Liver (tissue), 9 donors: ENCODE measurements around the gene PI4K2A. TPM values are rescaled to one million over a fixed set of nuclear protein-coding genes. Genes with fewer than 3 reads are reported as not detected.

Source experiments
- DNase-seq: peaks from one replicate; pipeline ENCODE4 v3.0.0-alpha.2; 2017; ENCODE audit warnings: low spot score
- H3K27ac ChIP-seq, 2 donors: one replicate each; pipeline ENCODE4 v1.7.0; 2013; ENCODE audit warnings: inconsistent platforms in 2 of 2, low read length in 2 of 2, control low read depth in 1 of 2, low read depth in 1 of 2, mild to moderate bottlenecking in 1 of 2
- H3K27me3 ChIP-seq, 4 donors: one replicate each; pipeline versions ENCODE4 v1.6.1 to v1.7.0; 2013; ENCODE audit warnings: low read length in 3 of 4, inconsistent platforms in 1 of 4, mild to moderate bottlenecking in 1 of 4, moderate library complexity in 1 of 4; ENCODE audit not compliant: control insufficient read depth in 4 of 4, insufficient read depth in 4 of 4
- H3K36me3 ChIP-seq, 4 donors: one replicate each; pipeline versions ENCODE4 v1.6.1 to v1.7.0; 2013; ENCODE audit warnings: low read length in 3 of 4, mild to moderate bottlenecking in 3 of 4, low read depth in 1 of 4, moderate library complexity in 1 of 4; ENCODE audit not compliant: control insufficient read depth in 4 of 4, insufficient read depth in 3 of 4
- H3K4me1 ChIP-seq, 4 donors: one replicate each; pipeline versions ENCODE4 v1.6.1 to v1.7.0; 2013; ENCODE audit warnings: low read length in 3 of 4, mild to moderate bottlenecking in 3 of 4, moderate library complexity in 1 of 4; ENCODE audit not compliant: control insufficient read depth in 4 of 4, insufficient read depth in 4 of 4
- H3K4me3 ChIP-seq, 3 donors: one replicate each; pipeline versions ENCODE4 v1.6.1 to v1.7.0; 2013; ENCODE audit warnings: low read length in 3 of 3, control low read depth in 1 of 3, low read depth in 1 of 3, mild to moderate bottlenecking in 1 of 3
- H3K9ac ChIP-seq, 2 donors: one replicate each; pipeline ENCODE4 v1.7.0; 2013; ENCODE audit warnings: low read length in 2 of 2, mild to moderate bottlenecking in 2 of 2, moderate library complexity in 2 of 2, control low read depth in 1 of 2, low read depth in 1 of 2
- H3K9me3 ChIP-seq, 4 donors: one replicate each; pipeline versions ENCODE4 v1.6.1 to v1.7.0; 2013; ENCODE audit warnings: low read length in 3 of 4; ENCODE audit not compliant: control insufficient read depth in 4 of 4
- ATF3 ChIP-seq: IDR thresholded peaks from 2 replicates; pipeline ENCODE4 v1.6.1; 2016; ENCODE audit warnings: antibody characterized with exemption
- CTCF ChIP-seq: fragments of 150-350 bp; IDR thresholded peaks from 2 replicates; pipeline ENCODE4 v1.5.1; 2017; ENCODE audit warnings: improper control_type of control experiment, low read depth, low read length; ENCODE audit not compliant: missing input control
- EGR1 ChIP-seq, 2 donors: IDR thresholded peaks; 2 replicates each; pipeline ENCODE4 v1.6.1; 2016 to 2018; ENCODE audit warnings: antibody characterized with exemption in 2 of 2, low read depth in 2 of 2
- FOXA1 ChIP-seq: IDR thresholded peaks from 2 replicates; pipeline ENCODE4 v1.6.1; 2016; ENCODE audit warnings: antibody characterized with exemption
- FOXA2 ChIP-seq: IDR thresholded peaks from 2 replicates; pipeline ENCODE4 v1.6.1; 2016; ENCODE audit warnings: antibody characterized with exemption
- GABPA ChIP-seq, 2 donors: IDR thresholded peaks in 1 of 2; conservative IDR thresholded peaks in 1 of 2; 2 replicates each; pipeline ENCODE4 v1.6.1; 2016; ENCODE audit warnings: antibody characterized with exemption in 2 of 2, mild to moderate bottlenecking in 1 of 2, moderate library complexity in 1 of 2
- HNF4A ChIP-seq, 2 donors: conservative IDR thresholded peaks; 2 replicates each; pipeline ENCODE4 v1.6.1; 2016; ENCODE audit warnings: antibody characterized with exemption in 2 of 2, mild to moderate bottlenecking in 2 of 2
- HNF4G ChIP-seq: IDR thresholded peaks from 2 replicates; pipeline ENCODE4 v1.6.1; 2016; ENCODE audit warnings: antibody characterized with exemption
- JUND ChIP-seq, 2 donors: IDR thresholded peaks; 2 replicates each; pipeline ENCODE4 v1.6.1; 2016; ENCODE audit warnings: antibody characterized with exemption in 2 of 2
- MAX ChIP-seq: IDR thresholded peaks from 2 replicates; pipeline ENCODE4 v1.6.1; 2016; ENCODE audit warnings: antibody characterized with exemption
- NR2F2 ChIP-seq: IDR thresholded peaks from 2 replicates; pipeline ENCODE4 v1.6.1; 2016; ENCODE audit warnings: antibody characterized with exemption
- RAD21 ChIP-seq, 2 donors: IDR thresholded peaks; 2 replicates each; pipeline ENCODE4 v1.6.1; 2016; ENCODE audit warnings: antibody characterized with exemption in 2 of 2, mild to moderate bottlenecking in 2 of 2
- REST ChIP-seq: IDR thresholded peaks from 2 replicates; pipeline ENCODE4 v1.6.1; 2016; ENCODE audit warnings: antibody characterized with exemption, mild to moderate bottlenecking
- RXRA ChIP-seq, 2 donors: IDR thresholded peaks; 2 replicates each; pipeline ENCODE4 v1.6.1; 2017 to 2018; ENCODE audit warnings: antibody characterized with exemption in 2 of 2, mild to moderate bottlenecking in 1 of 2
- SP1 ChIP-seq: IDR thresholded peaks from 2 replicates; pipeline ENCODE4 v1.6.1; 2018; ENCODE audit warnings: antibody characterized with exemption, mild to moderate bottlenecking
- TAF1 ChIP-seq: conservative IDR thresholded peaks from 2 replicates; pipeline ENCODE4 v1.6.1; 2016; ENCODE audit warnings: antibody characterized with exemption, mild to moderate bottlenecking
- YY1 ChIP-seq: IDR thresholded peaks from 2 replicates; pipeline ENCODE4 v1.6.1; 2016; ENCODE audit warnings: antibody characterized with exemption, mild to moderate bottlenecking
- ZBTB33 ChIP-seq: IDR thresholded peaks from 2 replicates; pipeline ENCODE4 v1.6.1; 2016; ENCODE audit warnings: antibody characterized with exemption
- WGBS: extraction: QIAGEN DNeasy Blood & Tissue Kit; methylation state at CpG from one replicate; pipeline ENCODE4 v1.1.7; 2013; 5-methylcytosine and 5-hydroxymethylcytosine counted together
- polyA plus RNA-seq, 2 donors: library from polyadenylated mRNA; stranded (reverse) in 1 of 2; unstranded in 1 of 2; fragments of 200-250 nt in 1 of 2; fragments of >200 nt in 1 of 2; fragmentation: Nextera tagmentation in 1 of 2; extraction: Ambion mirVana in 1 of 2; gene quantifications; one replicate each; pipeline versions ENCODE4 v1.2.1 to v1.2.3, GENCODE V29; 2013 to 2015
- total RNA-seq, 2 donors: library from RNA; depleted of rRNA; stranded (reverse); fragments of >200 nt; gene quantifications; one replicate each; pipeline ENCODE4 v1.2.3, GENCODE V29; 2014
- donor health status: healthy.
- donor health status: healthy.
- donor health status: healthy.
- donor health status: healthy.
- donor health status: healthy.

Gene PI4K2A
- total and polyA plus RNA-seq, 4 donors, result 4.4 to 17.6 (median 11.2) TPM

- TF ChIP-seq RAD21 (IDR thresholded peaks at IDR 0.05) (peak; percentile 95 to 96), YY1 (no peak), HNF4G (no peak), JUND (IDR thresholded peaks at IDR 0.05) (no peak), ATF3 (no peak), SP1 (no peak), RXRA (IDR thresholded peaks at IDR 0.05) (no peak), NR2F2 (no peak), MAX (no peak), FOXA2 (no peak), EGR1 (IDR thresholded peaks at IDR 0.05; ENCODE audit: low read depth in 2 of 2) (no peak), TAF1 (no peak), HNF4A (conservative IDR thresholded peaks at IDR 0.05) (peak in 1 of 2 donors; percentile 21), GABPA (IDR thresholded peaks at IDR 0.05 in 1 of 2, conservative IDR thresholded peaks at IDR 0.05 in 1 of 2) (no peak), REST (no peak), CTCF (peak; percentile 88), ZBTB33 (no peak), FOXA1 (no peak)
- Histone ChIP-seq H3K4me3 (no peak overlapping the region), H3K9ac (no peak overlapping the region), H3K27ac (no peak overlapping the region), H3K36me3 (no peaks in the 10 kb centered on the region), H3K27me3 (no peaks in the 10 kb centered on the region), H3K9me3 (no peaks in the 10 kb centered on the region), H3K4me1 (peaks cover 0 to 3% (median 0%) of the 10 kb centered on the region in 4 donors)
- no peak for DNase-seq
- WGBS, result 47% methylated on average over 12 of the region's 12 CpGs
Measured at GRCh38 chr10:97701438-97702069, 61.1 kb downstream of the PI4K2A start.
